NCI-H526 treated with DMSO at 0.1 percent for 48 hours (cell line): ENCODE data around the gene SDE2.
A peak's percentile ranks its signal among the peaks of the same experiment; 100 is the strongest.
"Not testable (repeated sequence)": the region's sequence is repeated elsewhere in the genome, so short reads cannot be mapped to it uniquely, and the experiment has no call there.

Experiments
- DNase-seq: peaks from one replicate; lab custom pipeline; 2025; lab: John Stamatoyannopoulos, UW

SDE2 gene

DNA sequence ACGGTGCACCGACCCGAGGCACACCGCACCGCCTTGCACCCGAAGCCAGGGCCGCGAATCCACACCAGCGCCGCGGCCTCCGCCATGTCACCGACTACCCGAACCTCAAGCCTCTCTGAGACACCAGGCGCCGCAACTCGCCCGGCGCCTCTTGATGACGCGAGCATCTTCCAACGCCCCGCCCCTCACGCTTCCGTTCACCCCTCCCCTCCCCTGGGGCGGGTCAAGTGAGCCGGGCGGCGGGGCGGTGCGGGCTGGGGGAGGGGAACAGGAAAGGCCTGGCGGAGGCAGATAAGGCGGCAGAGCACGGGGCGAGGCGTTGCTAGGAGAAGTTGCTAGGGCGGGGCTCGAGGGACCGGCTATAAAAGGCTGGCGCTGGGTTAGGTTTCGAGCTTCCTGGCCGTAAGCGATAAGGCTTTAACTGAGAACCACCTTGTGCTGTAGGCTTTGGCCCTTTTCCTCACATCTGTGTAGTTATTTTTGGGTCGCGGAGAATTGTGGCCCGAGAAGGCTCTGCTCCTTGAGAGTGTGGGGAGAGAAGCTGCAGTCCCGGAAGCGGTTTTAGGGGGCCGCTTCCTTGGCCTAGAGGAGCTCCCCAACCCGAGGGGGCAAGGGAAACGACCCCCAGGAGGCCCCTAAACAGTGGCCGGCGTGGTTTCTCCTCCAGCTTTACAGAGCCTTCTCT lies at the start of gene SDE2:
Gene SDE2, minus strand, starts transcription at position 117 of the 685 bp plus-strand sequence. Its CDS starts 31 bp downstream, at position 86.
- DNase-seq = peak; percentile 87

DNA sequence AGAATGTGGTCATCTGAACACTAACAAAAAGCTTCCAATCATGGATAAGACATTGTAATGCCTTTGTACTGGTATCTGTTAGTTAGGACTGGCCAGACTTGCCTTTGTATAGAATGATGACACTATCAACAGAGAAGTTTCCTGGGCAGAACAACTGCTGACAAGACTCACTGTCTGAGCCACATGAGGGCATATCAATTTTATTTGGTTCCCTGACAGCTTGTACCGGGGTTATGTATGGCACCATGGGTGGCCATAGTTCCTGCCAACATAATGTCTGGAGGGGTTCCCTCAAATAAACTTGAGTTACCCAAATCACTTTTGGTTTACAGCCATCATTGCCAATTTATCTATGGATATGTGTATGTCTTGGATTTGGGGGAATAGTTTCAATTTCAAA lies 49.7 kb upstream of the SDE2 start:
- DNase-seq = no peak

DNA sequence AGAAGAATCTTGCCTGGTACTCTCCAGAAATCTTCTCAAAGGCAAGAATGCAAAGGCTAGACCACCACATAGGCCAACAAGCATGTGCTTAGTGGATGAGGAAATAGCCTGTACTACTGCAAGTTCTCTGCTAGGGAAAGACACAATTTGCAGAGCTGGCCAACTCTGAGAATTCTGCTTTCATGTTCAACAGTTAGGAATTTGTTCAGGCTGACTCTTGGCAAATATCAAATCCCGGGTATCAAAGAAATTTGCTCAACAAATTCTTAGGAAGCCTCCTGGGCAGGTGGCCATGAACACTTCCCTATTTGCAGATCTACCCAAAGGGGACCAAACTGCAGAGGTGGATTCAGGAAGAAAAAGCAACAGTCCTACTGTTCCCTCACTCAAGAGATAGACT lies 48.4 kb upstream of the SDE2 start:
- no peak for DNase-seq

GRCh38 chr1:226046240-226046639 lies 47.1 kb upstream of the SDE2 start:
- DNase-seq = no peak

DNA sequence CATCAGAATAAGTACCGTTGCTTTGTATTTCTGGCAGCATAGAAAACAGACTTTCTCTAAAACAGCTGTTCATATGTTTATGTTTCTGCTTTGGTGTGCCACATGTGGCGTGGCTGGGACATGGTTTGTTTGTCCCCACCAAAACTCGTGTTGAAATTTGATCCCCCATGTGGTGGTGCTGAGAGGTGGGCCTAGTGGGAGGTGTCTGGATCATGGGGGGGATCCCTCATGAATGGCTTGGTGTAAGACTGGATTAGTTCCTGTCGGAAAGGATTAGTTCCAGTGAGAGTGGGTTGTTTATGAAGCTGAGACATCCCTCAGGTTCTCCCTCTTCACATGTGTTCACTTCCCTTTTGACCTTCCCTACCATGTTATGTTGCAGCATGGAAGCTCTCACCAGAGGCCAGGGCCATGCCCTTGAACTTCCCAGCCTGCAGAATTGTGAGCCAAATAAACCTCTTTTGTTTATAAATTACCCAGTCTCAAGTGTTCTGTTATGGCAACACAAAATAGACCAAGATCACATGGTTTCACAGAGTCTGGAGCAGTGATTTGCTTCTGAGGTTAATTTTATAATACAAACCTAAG lies 45.5 kb upstream of the SDE2 start:
- no peak for DNase-seq

DNA sequence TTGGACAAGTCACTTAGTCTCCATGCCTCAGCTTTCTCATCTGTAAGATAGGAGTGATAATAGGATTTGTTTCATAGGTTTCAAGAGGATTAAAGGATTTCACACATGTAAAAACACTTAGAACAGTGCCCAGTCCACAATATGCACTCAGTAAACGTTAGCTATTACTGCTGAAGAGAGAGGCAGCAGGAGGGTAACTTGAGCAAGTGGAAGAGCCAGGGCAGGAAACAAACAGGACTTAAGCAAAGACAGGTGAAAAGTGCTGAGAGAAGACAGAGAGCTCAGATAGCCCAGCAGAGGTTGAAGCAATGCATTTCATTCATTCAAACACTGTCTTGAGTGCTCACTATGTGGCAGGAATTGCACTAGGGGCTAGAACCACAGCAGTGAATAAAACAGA lies 42.3 kb upstream of the SDE2 start:
- DNase-seq = no peak

- DNase-seq = no peak
These were observed 39.5 kb upstream of the SDE2 start for GRCh38 chr1:226038661-226039060.

DNA sequence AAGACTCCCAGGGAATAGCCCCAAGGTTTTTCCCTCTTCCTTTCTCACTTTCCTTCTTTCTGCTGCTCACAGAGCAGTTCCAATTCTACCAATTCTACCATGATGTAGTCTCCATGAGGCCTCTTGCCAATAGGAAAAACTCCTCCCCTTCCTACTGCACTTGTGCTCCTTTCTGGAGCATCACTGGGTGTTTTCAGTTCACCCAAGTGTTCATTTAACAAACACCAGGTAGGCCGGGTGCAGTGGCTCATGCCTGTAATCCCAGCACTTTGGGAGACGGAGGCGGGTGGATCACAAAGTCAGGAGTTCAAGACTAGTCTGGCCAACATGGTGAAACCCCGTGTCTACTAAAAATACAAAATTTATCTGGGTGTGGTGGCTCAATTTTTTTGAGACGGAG lies 36.8 kb upstream of the SDE2 start:
- DNase-seq = no peak

GRCh38 chr1:226034482-226034881 lies 35.3 kb upstream of the SDE2 start:
- no peak for DNase-seq

DNA sequence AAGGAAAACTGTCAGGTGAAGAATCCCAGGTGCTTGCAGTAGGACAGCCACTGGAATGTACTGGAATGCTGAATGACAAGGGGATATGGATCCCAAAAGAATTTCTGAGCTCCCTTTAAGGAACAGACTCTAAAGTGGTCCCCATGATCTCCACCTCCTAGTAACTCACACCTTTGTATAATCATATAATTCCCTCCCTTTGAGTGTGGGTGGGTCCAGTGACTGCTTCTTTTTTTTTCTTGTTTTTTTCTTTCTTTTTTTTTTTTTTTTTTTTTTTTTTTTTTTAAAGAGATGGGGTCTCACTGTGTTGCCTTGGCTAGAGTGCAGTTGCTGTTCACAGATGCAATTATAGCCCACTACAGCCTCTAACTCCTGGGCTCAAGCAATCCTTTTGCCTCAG lies 34.8 kb upstream of the SDE2 start:
- DNase-seq = no peak

DNA sequence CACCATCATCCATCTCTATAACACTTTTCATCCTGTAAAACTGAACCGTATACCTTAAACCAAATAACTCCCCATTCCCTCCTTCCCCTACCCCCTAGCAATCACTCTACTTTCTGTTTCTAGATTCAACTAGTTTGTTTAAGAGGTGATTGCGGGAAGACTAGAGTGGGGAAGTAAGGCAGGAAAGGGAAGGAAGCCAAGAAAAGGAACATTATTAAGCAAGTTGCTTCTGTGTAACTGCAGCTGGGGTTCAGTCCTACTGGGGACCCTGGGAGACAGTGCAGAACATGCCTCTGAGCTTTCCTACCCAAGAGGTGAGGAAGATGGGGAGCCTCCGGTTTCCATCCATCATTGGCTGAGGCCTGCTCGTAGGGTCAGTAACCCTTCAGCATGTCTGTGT lies 34.4 kb upstream of the SDE2 start:
- no peak for DNase-seq

DNA sequence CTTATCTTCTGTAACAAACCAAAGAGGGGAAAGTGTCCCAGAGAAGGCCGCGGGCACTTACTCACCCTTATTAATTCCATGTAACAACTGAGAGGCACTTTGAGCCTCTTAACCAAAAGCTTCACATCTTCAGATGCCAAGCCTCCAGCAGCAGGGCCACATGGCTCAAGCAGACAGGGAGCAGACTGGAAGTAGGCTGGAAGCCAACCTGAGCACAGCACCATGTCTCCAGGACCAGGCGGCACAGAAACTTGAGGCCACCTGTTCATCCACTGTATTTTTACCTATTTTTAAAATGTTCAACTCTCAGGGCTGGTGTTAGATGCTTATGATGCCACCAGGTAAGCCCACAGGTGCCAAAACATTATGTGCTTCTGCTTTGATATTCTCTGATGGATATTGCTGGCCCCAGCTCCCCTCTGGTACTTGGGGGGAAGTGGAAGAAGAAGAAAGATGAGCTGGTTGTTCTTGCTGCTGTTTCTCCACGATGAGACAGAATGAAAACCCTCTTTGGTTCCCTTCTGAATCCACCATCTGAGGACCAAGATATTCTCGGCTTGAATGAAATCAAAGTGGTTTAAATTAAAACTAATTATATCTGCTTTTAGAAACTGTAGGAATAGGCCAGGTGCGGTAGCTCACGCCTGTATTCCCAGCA lies 30.6 kb upstream of the SDE2 start:
- no peak for DNase-seq

DNA sequence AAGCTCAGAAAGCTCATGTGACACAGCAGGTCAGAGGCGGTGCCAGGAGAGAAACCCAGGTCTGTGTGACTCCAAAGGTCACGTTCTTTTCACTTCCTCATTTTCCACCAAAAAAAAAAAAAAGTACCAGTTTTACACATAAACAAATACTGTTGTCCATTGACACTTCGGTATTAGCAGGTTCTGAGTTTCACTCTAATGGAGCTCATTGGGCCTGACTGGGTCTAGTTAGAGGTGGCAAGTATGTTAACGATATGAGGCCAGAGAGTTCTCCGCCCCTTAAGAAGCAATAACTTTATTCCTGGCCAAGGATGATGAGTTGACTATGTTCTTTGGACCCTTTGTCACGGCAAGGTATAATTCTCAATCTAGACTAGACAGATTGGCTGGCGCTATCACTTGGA lies 30.0 kb upstream of the SDE2 start:
- no peak for DNase-seq

GRCh38 chr1:226027538-226028217 lies 28.5 kb upstream of the SDE2 start:
- DNase-seq = no peak

DNA sequence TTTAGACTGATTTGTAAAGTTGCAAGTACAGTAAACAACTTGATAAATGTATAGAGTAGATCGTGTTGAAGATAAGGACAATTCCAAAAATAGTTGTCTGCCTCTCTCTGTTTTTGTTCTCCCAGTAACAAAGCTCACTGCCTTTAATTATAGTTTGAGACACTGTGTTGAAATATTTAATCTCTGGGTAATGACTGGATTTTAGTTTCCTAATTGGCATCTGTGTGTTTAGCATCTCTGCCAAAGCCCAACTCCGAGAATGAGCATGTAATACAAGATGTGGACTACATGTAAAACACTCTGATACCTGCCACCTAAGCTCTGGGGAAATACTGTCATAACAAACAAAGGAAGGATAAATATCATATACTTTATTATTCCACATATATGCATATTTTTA lies 27.7 kb upstream of the SDE2 start:
- DNase-seq = no peak

GRCh38 chr1:226023735-226024134 lies 24.6 kb upstream of the SDE2 start:
- no peak for DNase-seq

DNA sequence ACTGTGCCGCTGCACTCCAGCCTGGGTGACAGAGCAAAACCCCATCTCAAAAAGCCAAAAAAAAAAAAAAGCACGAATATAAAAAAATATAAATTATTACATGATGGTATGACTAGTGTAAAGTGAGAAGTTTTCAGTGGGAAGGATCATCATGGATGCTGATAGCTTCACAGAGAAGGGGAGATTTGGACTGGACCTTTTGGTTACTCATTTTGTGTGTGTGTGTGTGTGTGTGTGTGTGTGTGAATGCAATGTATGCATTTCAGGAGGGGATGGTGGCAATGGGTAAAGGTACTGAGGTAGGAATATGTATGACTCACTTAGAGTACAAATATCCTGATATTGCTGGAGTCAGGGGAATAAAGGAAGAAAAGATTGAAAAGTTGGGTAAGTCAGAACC lies 22.7 kb upstream of the SDE2 start:
- no peak for DNase-seq

GRCh38 chr1:226021401-226021800 lies 22.3 kb upstream of the SDE2 start:
- no peak for DNase-seq

- no peak for DNase-seq
These were observed 20.4 kb upstream of the SDE2 start for GRCh38 chr1:226019572-226019971.

DNA sequence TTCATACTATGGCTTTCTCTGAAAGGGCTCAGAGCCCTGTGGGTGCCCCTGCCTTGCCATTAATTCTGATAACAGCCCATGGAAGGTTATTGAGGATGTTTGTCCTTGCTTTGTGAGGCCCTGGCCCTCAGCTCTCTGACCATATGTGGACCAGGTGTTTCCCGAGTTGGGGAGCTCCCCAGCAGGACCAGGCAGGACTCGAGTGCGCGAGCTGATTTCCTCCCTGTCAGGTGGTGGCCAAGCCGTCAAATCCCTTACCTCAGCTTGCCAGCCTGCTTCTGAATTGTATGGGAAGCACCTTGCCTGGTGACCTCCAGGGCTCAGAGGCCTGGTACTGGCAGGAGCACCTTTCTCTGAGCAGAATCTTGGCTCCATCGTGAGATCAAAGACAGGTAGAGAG lies 17.9 kb upstream of the SDE2 start:
- no peak for DNase-seq

- DNase-seq = no peak
These were observed 10.5 kb upstream of the SDE2 start for GRCh38 chr1:226009650-226010044.

DNA sequence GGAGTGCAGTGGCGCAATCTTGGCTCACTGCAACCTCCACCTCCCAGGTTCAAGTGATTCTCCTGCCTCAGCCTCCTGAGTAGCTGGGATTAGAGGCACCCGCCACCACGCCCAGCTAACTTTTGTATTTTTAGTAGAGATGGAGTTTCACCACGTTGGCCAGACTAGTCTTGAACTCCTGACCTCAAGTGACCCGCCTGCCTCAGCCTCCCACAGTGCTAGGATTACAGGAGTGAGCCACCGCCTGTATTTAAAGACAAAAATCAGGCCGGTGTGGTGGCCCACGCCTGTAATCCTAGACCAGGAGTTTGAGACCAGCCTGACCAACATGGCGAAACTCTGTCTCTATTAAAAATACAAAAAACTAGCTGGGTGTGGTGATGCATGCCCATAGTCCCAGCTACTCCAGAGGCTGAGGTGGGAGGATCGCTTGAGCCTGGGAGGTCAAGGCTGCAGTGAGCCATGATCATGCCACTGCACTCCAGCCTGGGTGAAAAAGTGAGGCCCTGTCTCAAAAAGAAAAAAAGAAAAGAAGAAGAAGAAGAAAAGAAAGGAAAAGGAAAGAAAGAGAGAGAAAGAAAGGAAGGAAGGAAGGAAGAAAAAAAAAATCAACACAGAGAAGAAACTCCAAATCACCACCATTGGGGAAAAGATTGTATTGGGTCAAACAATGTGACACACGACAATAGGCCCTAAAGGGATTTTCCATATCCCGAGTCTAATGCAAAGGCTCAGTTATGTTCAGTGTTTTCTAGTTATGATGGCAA lies 8.2 kb upstream of the SDE2 start:
- not testable (repeated sequence) for DNase-seq
